SK-N-SH (cell line): ENCODE data around the gene PDPK1. TPM values are rescaled to one million over a fixed set of nuclear protein-coding genes. Genes with fewer than 3 reads are reported as not detected.

Experiments
- CTCF ChIA-PET: fragments of 300-600, 350-600 bp; formaldehyde crosslinking; extraction: SDS; loops from one replicate; lab custom pipeline; 2021; lab: Yijun Ruan, JAX
- POLR2A ChIA-PET: fragments of 350-600 bp; sonication (Branson Sonifier 250); formaldehyde crosslinking; extraction: SDS; loops from one replicate; lab custom pipeline; 2020; ENCODE audit warnings: antibody characterized with exemption, inconsistent platforms; lab: Yijun Ruan, JAX
- DNase-seq: peaks from one replicate; pipeline ENCODE4 v3.0.0; 2012
- H2AFZ ChIP-seq: fragments of 200-600 bp; sonication (generic); 2 replicates; pipeline ENCODE4 v1.8.1; 2016; ENCODE audit warnings: antibody characterized with exemption, mild to moderate bottlenecking, low read depth
- H3F3A ChIP-seq: fragments of 200-600 bp; sonication (generic); replicated peaks from 2 replicates; pipeline ENCODE3; 2016; ENCODE audit warnings: antibody characterized with exemption, mild to moderate bottlenecking; ENCODE audit not compliant: insufficient read depth
- H3K27ac ChIP-seq, 2 experiments: fragments of 200-500 bp in 1 of 2; fragments of 200-600 bp in 1 of 2; sonication (Bioruptor generic) in 1 of 2; sonication (generic), shearing (Covaris generic) in 1 of 2; 2 replicates each; pipeline versions ENCODE4 v1.5.1 to v1.6.1; 2014 to 2016; ENCODE audit warnings: low read depth in 2 of 2, inconsistent platforms in 1 of 2, low read length in 1 of 2, mild to moderate bottlenecking in 1 of 2, mixed read lengths in 1 of 2
- H3K27me3 ChIP-seq: fragments of 200-600 bp; sonication (generic), shearing (Covaris generic); 2 replicates; pipeline ENCODE4 v1.6.1; 2016; ENCODE audit warnings: mixed run types; ENCODE audit not compliant: insufficient read depth
- H3K36me3 ChIP-seq, 2 experiments: fragments of 200-500 bp in 1 of 2; fragments of 200-600 bp in 1 of 2; sonication (Bioruptor generic) in 1 of 2; sonication (generic) in 1 of 2; replicated peaks in 1 of 2; 2 replicates each; pipeline versions ENCODE3 to v1.5.1; 2014 to 2016; ENCODE audit warnings: low read length in 1 of 2, mild to moderate bottlenecking in 1 of 2; ENCODE audit not compliant: insufficient read depth in 2 of 2, control insufficient read depth in 1 of 2
- H3K4me1 ChIP-seq, 2 experiments: fragments of 200-500 bp in 1 of 2; fragments of 200-600 bp in 1 of 2; sonication (Bioruptor generic) in 1 of 2; sonication (generic), shearing (Covaris generic) in 1 of 2; 2 replicates each; pipeline versions ENCODE4 v1.5.1 to v1.6.1; 2014 to 2016; ENCODE audit warnings: low read depth in 1 of 2, low read length in 1 of 2, mixed run types in 1 of 2; ENCODE audit not compliant: insufficient read depth in 2 of 2, control insufficient read depth in 1 of 2
- H3K4me2 ChIP-seq: fragments of 200-600 bp; sonication (generic), shearing (Covaris generic); 2 replicates; pipeline ENCODE4 v1.6.1; 2017; ENCODE audit warnings: mixed run types
- H3K4me3 ChIP-seq, 2 experiments: fragments of 200-500 bp in 1 of 2; fragments of 200-600 bp in 1 of 2; sonication (Bioruptor generic) in 1 of 2; sonication (generic), shearing (Covaris generic) in 1 of 2; 2 replicates each; pipeline versions ENCODE4 v1.5.1 to v1.8.1; 2014 to 2016; ENCODE audit warnings: low read depth in 2 of 2, inconsistent platforms in 1 of 2, low read length in 1 of 2, mild to moderate bottlenecking in 1 of 2, mixed read lengths in 1 of 2, moderate library complexity in 1 of 2
- H3K79me2 ChIP-seq: fragments of 200-600 bp; sonication (generic); 2 replicates; pipeline ENCODE4 v1.8.1; 2017; ENCODE audit warnings: mild to moderate bottlenecking; ENCODE audit not compliant: insufficient read depth
- H3K9ac ChIP-seq: fragments of 200-600 bp; sonication (generic); 2 replicates; pipeline ENCODE4 v1.6.1; 2017; ENCODE audit warnings: mixed run types
- H3K9me2 ChIP-seq: fragments of 200-600 bp; sonication (generic); 2 replicates; pipeline ENCODE4 v1.6.1; 2017; ENCODE audit warnings: mixed run types
- H3K9me3 ChIP-seq: fragments of 200-600 bp; sonication (generic); 2 replicates; pipeline ENCODE4 v1.6.1; 2017; ENCODE audit warnings: mixed run types, mild to moderate bottlenecking, moderate library complexity
- H4K20me1 ChIP-seq: fragments of 200-600 bp; sonication (generic); 2 replicates; pipeline ENCODE4 v1.6.1; 2017; ENCODE audit warnings: mild to moderate bottlenecking, mixed run types; ENCODE audit not compliant: insufficient read depth
- CHD2 ChIP-seq: fragments of 150-350 bp; IDR thresholded peaks from 2 replicates; pipeline ENCODE4 v1.6.1; 2018; ENCODE audit warnings: low read length; ENCODE audit not compliant: partially characterized antibody
- ELF1 ChIP-seq: IDR thresholded peaks from 2 replicates; pipeline ENCODE4 v1.4.0; 2012
- EP300 ChIP-seq, 2 experiments: IDR thresholded peaks; 2 replicates each; pipeline versions ENCODE4 v1.4.0 to v1.6.1; 2012; ENCODE audit warnings: borderline replicate concordance in 1 of 2, low read depth in 1 of 2, low read length in 1 of 2
- FOXJ3 ChIP-seq: sonication (generic); formaldehyde crosslinking; IDR thresholded peaks from 2 replicates; pipeline ENCODE4 v1.5.1; 2020; ENCODE audit warnings: mild to moderate bottlenecking, missing genetic modification reagents
- GABPA ChIP-seq: IDR thresholded peaks from 2 replicates; pipeline ENCODE4 v1.4.0; 2012; ENCODE audit warnings: low read depth, mild to moderate bottlenecking
- GATA2 ChIP-seq: sonication (generic); formaldehyde crosslinking; IDR thresholded peaks from 2 replicates; pipeline ENCODE4 v1.5.0; 2020; ENCODE audit warnings: mild to moderate bottlenecking, missing genetic modification reagents
- JUND ChIP-seq: IDR thresholded peaks from 2 replicates; pipeline ENCODE4 v1.4.0; 2012
- MAX ChIP-seq: IDR thresholded peaks from 2 replicates; pipeline ENCODE4 v1.4.0; 2012; ENCODE audit warnings: low read depth
- MXI1 ChIP-seq: IDR thresholded peaks from 2 replicates; pipeline ENCODE4 v1.6.1; 2012; ENCODE audit warnings: mild to moderate bottlenecking, low read depth, low read length, improper control_type of control experiment
- NFIC ChIP-seq: IDR thresholded peaks from 2 replicates; pipeline ENCODE4 v1.4.0; 2012; ENCODE audit warnings: borderline replicate concordance
- PBX3 ChIP-seq: IDR thresholded peaks from 2 replicates; pipeline ENCODE4; 2012
- POLR2AphosphoS5 ChIP-seq: IDR thresholded peaks from 2 replicates; pipeline ENCODE4 v1.6.1; 2012; ENCODE audit warnings: low read depth, low read length
- RCOR1 ChIP-seq: fragments of 150-350 bp; IDR thresholded peaks from 2 replicates; pipeline ENCODE4 v1.6.1; 2017; ENCODE audit warnings: antibody characterized with exemption, low read length
- RFX5 ChIP-seq: IDR thresholded peaks from 2 replicates; pipeline ENCODE4 v1.6.1; 2012; ENCODE audit warnings: mild to moderate bottlenecking, improper control_type of control experiment, low read length
- RXRA ChIP-seq: IDR thresholded peaks from 2 replicates; pipeline ENCODE4 v1.4.0; 2012; ENCODE audit warnings: low read depth, mild to moderate bottlenecking, borderline replicate concordance
- SIN3A ChIP-seq: IDR thresholded peaks from 2 replicates; pipeline ENCODE4 v1.6.1; 2012; ENCODE audit warnings: low read depth, mild to moderate bottlenecking, low read length, moderate library complexity, borderline replicate concordance
- SMC3 ChIP-seq: IDR thresholded peaks from 2 replicates; pipeline ENCODE4 v1.6.1; 2012; ENCODE audit warnings: low read depth, low read length, improper control_type of control experiment
- TAF1 ChIP-seq: IDR thresholded peaks from 2 replicates; pipeline ENCODE4 v1.6.1; 2012; ENCODE audit warnings: low read depth, mild to moderate bottlenecking, low read length, moderate library complexity, borderline replicate concordance
- USF1 ChIP-seq: IDR thresholded peaks from 2 replicates; pipeline ENCODE4 v1.4.0; 2012; ENCODE audit warnings: low read depth, borderline replicate concordance
- USF2 ChIP-seq: fragments of 150-350 bp; IDR thresholded peaks from 2 replicates; pipeline ENCODE4 v1.6.1; 2017; ENCODE audit warnings: antibody characterized with exemption, low read length, low read depth, borderline replicate concordance
- YY1 ChIP-seq: IDR thresholded peaks from 2 replicates; pipeline ENCODE4 v1.4.0; 2012; ENCODE audit warnings: low read depth, mild to moderate bottlenecking
- WGBS: methylation state at CpG from one replicate; pipeline ENCODE4 v1.1.6; 2017; ENCODE audit warnings: low lambda C conversion rate; 5-methylcytosine and 5-hydroxymethylcytosine counted together
- polyA plus RNA-seq, 3 experiments: library from polyadenylated mRNA; depleted of rRNA; stranded (reverse); fragments of >200 nt; gene quantifications; 2 replicates each; pipeline ENCODE4 v1.2.3, GENCODE V29; 2012

PDPK1 gene
- polyA plus RNA-seq (2012; rRNA removed), result 22.0 and 33.4 TPM in 2 replicates
- 18.8 and 27.2 TPM in 2 replicates for polyA plus RNA-seq (2012; cell fraction: cytosol; rRNA removed)
- polyA plus RNA-seq (2012; cell fraction: nucleus; rRNA removed), result 33.6 and 52.5 TPM in 2 replicates

- Histone ChIP-seq H4K20me1 (peaks cover 34% of the 10 kb centered on the region), H3K79me2 (peaks cover 41% of the 10 kb centered on the region), H3K9ac (peak within 1 kb of the TSS; percentile 54; the same call in 1 of the 2 replicates), H3K27me3 (no peaks in the 10 kb centered on the region), H3K4me2 (peak within 1 kb of the TSS; percentile 86), H3K4me1 (peaks cover 0 to 4% of the 10 kb centered on the region in 2 experiments; a peak in 1 of 4 replicates), H3K36me3 (no peaks in the 10 kb centered on the region), H2AFZ (peak within 1 kb of the TSS; percentile 78), H3K9me3 (no peaks in the 10 kb centered on the region), H3K27ac (peak within 1 kb of the TSS; percentile 38 to 62; a peak in 3 of 4 replicates), H3K4me3 (peak within 1 kb of the TSS; percentile 71 to 74), H3K9me2 (no peaks in the 10 kb centered on the region), H3F3A (peaks cover 16% of the 10 kb centered on the region)
- ChIA-PET POLR2A (interaction anchor here (1.3 kb wide), 1 partner anchor 23 kb away, joined by 3 read pairs; no protein-coding TSS in a partner anchor), CTCF (interaction anchor here (0.7 to 1.1 kb wide), 2 partner anchors 37 to 1453 kb away, joined by 3 read pairs; no protein-coding TSS in a partner anchor)
- no peak; the same call in 1 of the 2 replicates for TF ChIP-seq POLR2AphosphoS5
- peak; percentile 49; the same call in 1 of the 2 replicates for TF ChIP-seq MXI1
- peak; percentile 71 for TF ChIP-seq YY1
- no peak for TF ChIP-seq RFX5
- TF ChIP-seq GABPA, result peak; percentile 81
- TF ChIP-seq TAF1, result peak; percentile 35; the same call in 1 of the 2 replicates
- peak; percentile 44 for TF ChIP-seq CHD2
- peak; percentile 85 for TF ChIP-seq ELF1
- TF ChIP-seq PBX3, result peak; percentile 96
- DNase-seq, result peak; percentile 97
- WGBS, result under 1% methylated on average over 40 of the region's 126 CpGs
Measured at GRCh38 chr16:2537451-2538379, at the start of gene PDPK1. Gene PDPK1, plus strand, starts transcription at chr16:2538021. Its CDS starts 92 bp downstream, at chr16:2538113.

- H3K36me3 ChIP-seq, result no peaks in the 10 kb centered on the region
- no peak for DNase-seq
- H3K4me3 ChIP-seq, result no peak overlapping the region
- ChIA-PET CTCF (interaction anchor here (1.0 to 12.7 kb wide), 2 partner anchors 11 to 15 kb away, joined by 3 to 95 read pairs; partner anchors contain the start of gene TBC1D24), POLR2A (no interaction called here)
- H3K27ac ChIP-seq, result no peak overlapping the region
- H3F3A ChIP-seq, result no peaks in the 10 kb centered on the region
- H4K20me1 ChIP-seq, result no peaks in the 10 kb centered on the region
- no peaks in the 10 kb centered on the region for H3K9me3 ChIP-seq
- H3K9me2 ChIP-seq, result no peaks in the 10 kb centered on the region
- WGBS, result 94% methylated on average over 8 of the region's 16 CpGs
- no peak overlapping the region for H3K4me2 ChIP-seq
- H3K79me2 ChIP-seq, result no peaks in the 10 kb centered on the region
- peaks cover 0 to 15% of the 10 kb centered on the region in 2 experiments; a peak in 1 of 4 replicates for H3K4me1 ChIP-seq
- H2AFZ ChIP-seq, result no peak overlapping the region
- H3K27me3 ChIP-seq, result no peaks in the 10 kb centered on the region
- no peak overlapping the region for H3K9ac ChIP-seq
- TF ChIP-seq EP300 (IDR thresholded peaks at IDR 0.05; ENCODE audit: borderline replicate concordance in 1 of 2, low read depth in 1 of 2, low read length in 1 of 2), result no peak
- no peak for TF ChIP-seq GATA2 (CRISPR knock-in tag)
- TF ChIP-seq SMC3, result no peak
- no peak for TF ChIP-seq SIN3A
- TF ChIP-seq RCOR1, result no peak
- no peak for TF ChIP-seq YY1
- TF ChIP-seq RXRA, result no peak
- TF ChIP-seq FOXJ3 (CRISPR knock-in tag), result no peak
- TF ChIP-seq USF1, result no peak
- TF ChIP-seq PBX3, result no peak
- TF ChIP-seq USF2, result no peak
- no peak for TF ChIP-seq ELF1
- no peak for TF ChIP-seq MAX
- no peak for TF ChIP-seq NFIC
- no peak for TF ChIP-seq JUND
Measured at GRCh38 chr16:2489581-2489980, 48.2 kb upstream of the PDPK1 start.
